ENCODE data around the gene TMEM250. TPM values are rescaled to one million over a fixed set of nuclear protein-coding genes. Genes with fewer than 3 reads are reported as not detected.
"Not testable (repeated sequence)": the region's sequence is repeated elsewhere in the genome, so short reads cannot be mapped to it uniquely, and the experiment has no call there.

The TMEM250 gene
- total and polyA plus RNA-seq, 8 donors, result 10.7 to 42.1 (median 16.4) TPM

GRCh38 chr9:136105398-136106135, 13.1 kb downstream of the TMEM250 start:
- intact Hi-C loops (cut with DNase I), result no loop called here
- peak overlapping the region in 1 of 2 donors; percentile 18 for H3K27ac ChIP-seq
- TF ChIP-seq CTCF (IDR thresholded peaks at IDR 0.05), result no peak

DNA sequence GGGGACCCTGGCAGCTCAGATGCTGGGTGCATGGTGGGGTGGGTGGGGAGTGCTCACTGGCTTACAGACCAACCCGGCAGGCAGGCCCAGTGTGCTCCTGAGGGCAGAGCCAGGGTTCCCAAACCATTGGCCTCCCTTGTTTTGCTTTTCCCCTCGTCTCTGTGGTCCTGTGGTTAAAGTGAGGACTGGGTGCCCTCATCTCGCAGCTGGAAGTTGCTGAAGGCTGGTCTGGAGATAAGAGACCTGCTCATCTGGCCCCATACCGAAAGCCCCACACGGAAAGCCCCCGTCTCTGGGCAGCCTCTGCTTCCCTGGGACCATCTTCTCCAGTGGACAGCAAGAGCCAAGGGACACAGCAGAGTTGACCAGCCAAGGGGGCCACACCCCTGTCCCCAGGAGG, 13.8 kb downstream of the TMEM250 start:
- intact Hi-C loops (cut with DNase I), result no loop called here
- no peak for ATAC-seq
- Histone ChIP-seq H3K27me3 (peaks cover 0 to 70% of the 10 kb centered on the region in 2 donors), H3K27ac (no peak overlapping the region), H3K4me3 (no peak overlapping the region), H3K36me3 (no peaks in the 10 kb centered on the region), H3K9me3 (no peaks in the 10 kb centered on the region), H3K4me1 (peaks cover 12 to 51% of the 10 kb centered on the region in 2 donors)
- DNase-seq, result no peak
- no peak for TF ChIP-seq CTCF (IDR thresholded peaks at IDR 0.05)

More at GRCh38 chr9:136105398-136106135, 13.1 kb downstream of the TMEM250 start:
- no peaks in the 10 kb centered on the region for H3K36me3 ChIP-seq
- DNase-seq (peak in 2 of 4 donors; percentile 46 to 82), ATAC-seq (no peak)
- H3K9me3 ChIP-seq, result no peaks in the 10 kb centered on the region
- H3K4me1 ChIP-seq, result peaks cover 19 to 57% of the 10 kb centered on the region in 2 donors
- H3K4me3 ChIP-seq, result no peak overlapping the region
- H3K27me3 ChIP-seq, result peaks cover 0 to 70% of the 10 kb centered on the region in 2 donors

- H3K4me1 ChIP-seq, result peaks cover 10 to 46% of the 10 kb centered on the region in 2 donors
These were observed 14.2 kb downstream of the TMEM250 start for GRCh38 chr9:136104488-136104800.

DNA sequence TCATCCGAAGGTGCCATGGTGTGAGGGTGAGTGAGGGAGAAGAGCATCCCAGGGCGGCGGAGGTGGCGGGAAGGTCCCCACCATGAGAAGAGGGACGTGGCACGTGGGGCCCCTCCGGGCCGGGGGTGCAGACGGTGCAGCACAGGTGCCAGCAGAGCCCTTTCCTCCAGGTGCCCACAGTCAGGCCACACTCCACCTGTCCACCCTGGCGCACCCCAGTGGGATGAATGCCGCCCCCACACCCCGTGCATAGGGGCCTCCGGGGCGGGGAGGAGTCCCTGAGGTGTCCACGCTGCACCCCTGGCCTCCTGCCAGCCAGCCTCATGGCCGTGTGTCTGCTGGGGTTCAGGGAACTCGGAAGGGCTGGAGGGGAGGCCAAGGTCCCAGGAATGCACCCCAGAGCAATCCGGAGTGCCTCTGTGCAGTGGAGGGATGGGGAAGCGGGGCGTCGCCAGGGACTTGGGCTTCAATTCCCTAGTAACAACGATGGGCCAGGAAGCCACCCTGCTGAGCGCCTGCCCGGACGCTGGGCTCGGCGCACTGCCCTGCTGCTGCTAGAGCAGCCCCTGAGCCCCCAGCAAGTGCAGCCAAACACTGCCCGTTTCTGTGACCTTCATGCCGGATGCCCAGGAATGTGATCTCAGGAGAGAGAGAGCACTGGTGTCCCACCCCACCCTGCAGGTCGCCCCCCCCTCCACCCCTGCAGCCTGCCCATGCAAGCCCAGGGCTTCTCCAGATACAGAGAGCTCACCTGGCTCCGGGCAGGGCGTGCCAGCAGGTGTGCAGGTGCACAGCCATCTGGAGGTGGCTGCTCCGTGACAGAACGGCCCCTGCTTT, 14.8 kb downstream of the TMEM250 start:
- H3K9me3 ChIP-seq, result no peaks in the 10 kb centered on the region
- no peaks in the 10 kb centered on the region for H3K36me3 ChIP-seq
- intact Hi-C loops (cut with DNase I), result no loop called here
- H3K27ac ChIP-seq, result no peak overlapping the region
- H3K4me3 ChIP-seq, result no peak overlapping the region
- peaks cover 0 to 67% of the 10 kb centered on the region in 2 donors for H3K27me3 ChIP-seq
- ATAC-seq (no peak), DNase-seq (no peak)
- peaks cover 4 to 40% of the 10 kb centered on the region in 2 donors for H3K4me1 ChIP-seq
- TF ChIP-seq CTCF (IDR thresholded peaks at IDR 0.05), result no peak

More at GRCh38 chr9:136104488-136104800, 14.2 kb downstream of the TMEM250 start:
- ATAC-seq (no peak), DNase-seq (no peak)
- no peaks in the 10 kb centered on the region for H3K9me3 ChIP-seq
- no peak for TF ChIP-seq CTCF (IDR thresholded peaks at IDR 0.05)
- peaks cover 0 to 68% of the 10 kb centered on the region in 2 donors for H3K27me3 ChIP-seq
- no peaks in the 10 kb centered on the region for H3K36me3 ChIP-seq
- H3K4me3 ChIP-seq, result no peak overlapping the region
- no peak overlapping the region for H3K27ac ChIP-seq
- intact Hi-C loops (cut with DNase I), result no loop called here

DNA sequence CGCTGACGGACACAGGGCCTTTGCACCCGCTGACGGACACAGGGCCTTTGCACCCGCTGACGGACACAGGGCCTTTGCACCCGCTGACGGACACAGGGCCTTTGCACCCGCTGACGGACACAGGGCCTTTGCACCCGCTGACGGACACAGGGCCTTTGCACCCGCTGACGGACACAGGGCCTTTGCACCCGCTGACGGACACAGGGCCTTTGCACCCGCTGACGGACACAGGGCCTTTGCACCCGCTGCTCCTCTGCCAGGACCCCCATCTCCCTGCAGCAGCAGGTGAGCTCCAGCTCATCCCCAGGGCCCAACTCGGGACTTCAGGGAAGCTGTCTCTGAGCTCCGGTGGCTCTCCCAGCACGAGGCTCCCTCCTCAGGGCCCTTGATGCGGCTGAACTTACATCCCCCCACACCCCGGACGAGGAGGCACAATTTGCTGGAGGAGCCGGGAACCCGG, 17.0 kb downstream of the TMEM250 start:
- DNase-seq; ATAC-seq; H3K4me3 ChIP-seq; intact Hi-C loops (cut with DNase I); H3K9me3 ChIP-seq; H3K27ac ChIP-seq; H3K36me3 ChIP-seq: not testable (repeated sequence)
- Histone ChIP-seq H3K4me1 (peaks cover 2 to 19% of the 10 kb centered on the region in 2 donors), H3K27me3 (peaks cover 0 to 56% of the 10 kb centered on the region in 2 donors)

Data from left lung (tissue), 10 donors.